ENCODE measurements around the gene STRN3. TPM values are rescaled to one million over a fixed set of nuclear protein-coding genes. Genes with fewer than 3 reads are reported as not detected.

Gene STRN3
- total and polyA plus RNA-seq, 2 of the 8 experiments (the other 6 are each of a cell fraction or from before 2014, with no cell fraction given), result 8.7 to 38.1 TPM

- H3K14ac ChIP-seq (ENCODE audit: insufficient read length), result no peak overlapping the region
- FAIRE-seq, result no peak
- WGBS, 2 experiments (ENCODE audit: extremely low coverage in 1 of 2, insufficient coverage in 1 of 2, insufficient read length in 1 of 2, insufficient replicate concordance in 2 of 2, low coverage in 1 of 2, low lambda C conversion rate in 2 of 2, missing lambda C conversion rate in 1 of 2), result 92% methylated on average over 5 of the region's 5 CpGs; no CpG with 5 or more reads in 1 of the 2 experiments
- TF ChIP-seq SAP30 (IDR thresholded peaks at IDR 0.05; ENCODE audit: insufficient read depth, insufficient replicate concordance, low read length) (no peak), FOSL1 (IDR thresholded peaks at IDR 0.05; ENCODE audit: insufficient read depth, low read depth, low read length) (no peak), JUND (IDR thresholded peaks at IDR 0.05; ENCODE audit: low read length) (no peak), ATF3 (IDR thresholded peaks at IDR 0.05; ENCODE audit: insufficient read depth, low read depth, low read length) (no peak), TBP (IDR thresholded peaks at IDR 0.05; ENCODE audit: low read depth, low read length) (no peak), BRCA1 (IDR thresholded peaks at IDR 0.05; ENCODE audit: low read depth, low read length) (no peak), PHF8 (conservative IDR thresholded peaks at IDR 0.05; ENCODE audit: low read depth, low read length) (no peak), HDAC2 (IDR thresholded peaks at IDR 0.05; ENCODE audit: borderline replicate concordance in 1 of 2, low read depth in 2 of 2, low read length in 2 of 2) (no peak), E2F6 (IDR thresholded peaks at IDR 0.05) (no peak), CBX8 (IDR thresholded peaks at IDR 0.05; ENCODE audit: borderline replicate concordance, low read depth, low read length) (no peak), KDM1A (IDR thresholded peaks at IDR 0.05; ENCODE audit: borderline replicate concordance, low read length) (no peak), JUN (IDR thresholded peaks at IDR 0.05; ENCODE audit: low read depth, low read length) (no peak), SIX5 (IDR thresholded peaks at IDR 0.05; ENCODE audit: low read depth, low read length) (no peak)
Observed at GRCh38 chr14:30864934-30865333, 161.2 kb downstream of the STRN3 start.

More at GRCh38 chr14:30864934-30865333, 161.2 kb downstream of the STRN3 start:
- H3K27ac ChIP-seq (ENCODE audit: low read depth, low read length), result no peak overlapping the region
- H2AFZ ChIP-seq (ENCODE audit: low read length), result no peak overlapping the region
- H3K56ac ChIP-seq (replicated peaks; ENCODE audit: insufficient read length, low read depth, low read length), result no peak overlapping the region
- H4K8ac ChIP-seq (ENCODE audit: extremely low read depth, insufficient read depth, low read length), result no peak overlapping the region
- ChIA-PET POLR2A (ENCODE audit: partially characterized antibody) (no interaction called here), CTCF (ENCODE audit: partially characterized antibody) (no interaction called here)
- no peaks in the 10 kb centered on the region for H3K27me3 ChIP-seq (replicated peaks in 1 of 4; ENCODE audit: control insufficient read depth in 3 of 4, extremely low read depth in 1 of 4, insufficient read depth in 3 of 4, low read length in 3 of 4)
- H3K18ac ChIP-seq (ENCODE audit: extremely low read depth, low read length), result no peak overlapping the region
- no peak overlapping the region for H2AK5ac ChIP-seq (ENCODE audit: low read depth, low read length)
- H3K4me1 ChIP-seq (replicated peaks in 1 of 4; ENCODE audit: control insufficient read depth in 3 of 4, insufficient read depth in 4 of 4, low read length in 3 of 4), result no peaks in the 10 kb centered on the region
- H3K9ac ChIP-seq (replicated peaks in 1 of 4; ENCODE audit: extremely low read depth in 1 of 4, low read depth in 3 of 4, low read length in 3 of 4), result no peak overlapping the region
- no peak overlapping the region for H2BK15ac ChIP-seq (ENCODE audit: low read length)
- H3K4ac ChIP-seq (replicated peaks; ENCODE audit: insufficient read length, low read depth, low read length), result no peak overlapping the region
- H4K20me1 ChIP-seq (replicated peaks in 1 of 2; ENCODE audit: control insufficient read depth in 1 of 2, insufficient read depth in 2 of 2, low read length in 2 of 2), result no peaks in the 10 kb centered on the region
- H3K79me2 ChIP-seq (ENCODE audit: control insufficient read depth in 1 of 2, insufficient read depth in 2 of 2, low read length in 2 of 2), result no peaks in the 10 kb centered on the region
- no peak overlapping the region for H2BK20ac ChIP-seq (ENCODE audit: low read length)
- H2BK12ac ChIP-seq (ENCODE audit: low read depth, low read length), result no peak overlapping the region
- no peak overlapping the region for H2BK5ac ChIP-seq (ENCODE audit: low read depth, low read length)
- H3K23me2 ChIP-seq (ENCODE audit: low read depth, low read length), result no peaks in the 10 kb centered on the region
- no peak overlapping the region for H2BK120ac ChIP-seq (replicated peaks; ENCODE audit: low read depth, low read length)
- no peak overlapping the region for H3K23ac ChIP-seq (ENCODE audit: insufficient read length)
- H4K5ac ChIP-seq (ENCODE audit: insufficient read length, low read depth, low read length), result no peak overlapping the region
- H3K4me2 ChIP-seq (ENCODE audit: insufficient read depth in 1 of 2, low read depth in 2 of 2, low read length in 2 of 2), result no peak overlapping the region
- H3K9me3 ChIP-seq (ENCODE audit: insufficient read depth in 2 of 2, low read depth in 1 of 2, low read length in 1 of 2), result no peaks in the 10 kb centered on the region
- no peaks in the 10 kb centered on the region for H3K79me1 ChIP-seq (ENCODE audit: low read depth, low read length)
- no peak for DNase-seq (ENCODE audit: low read depth in 1 of 2, low spot score in 2 of 2)
- H3K4me3 ChIP-seq (ENCODE audit: extremely low read depth in 1 of 4, insufficient read depth in 2 of 4, low read depth in 3 of 4, low read length in 4 of 4), result no peak overlapping the region
- no peaks in the 10 kb centered on the region for H3K36me3 ChIP-seq (ENCODE audit: control insufficient read depth in 2 of 4, insufficient read depth in 4 of 4, low read length in 3 of 4)
- no peak overlapping the region for H4K91ac ChIP-seq (replicated peaks; ENCODE audit: insufficient read length, low read length)

Data from H1 (cell line).